Raji (cell line): ENCODE measurements around the gene TNFRSF18.

ENCODE experiments used
- POLR2A ChIP-seq: IDR thresholded peaks from 2 replicates; pipeline ENCODE4 v1.6.1; 2011; ENCODE audit warnings: low read depth, low read length, control low read depth; ENCODE audit not compliant: insufficient read depth

TNFRSF18 gene

GRCh38 chr1:1183221-1183747 is 23.1 kb downstream of the TNFRSF18 start:
- no peak for TF ChIP-seq POLR2A

- no peak for TF ChIP-seq POLR2A
Observed at GRCh38 chr1:1182491-1183220, 23.7 kb downstream of the TNFRSF18 start.

- TF ChIP-seq POLR2A, result no peak
Observed at GRCh38 chr1:1181938-1182410, 24.4 kb downstream of the TNFRSF18 start.

- no peak for TF ChIP-seq POLR2A
Observed at GRCh38 chr1:1181129-1181937, 25.1 kb downstream of the TNFRSF18 start.

- TF ChIP-seq POLR2A, result no peak
Observed at GRCh38 chr1:1179983-1180861, 26.2 kb downstream of the TNFRSF18 start.

GRCh38 chr1:1179346-1179982 is 26.9 kb downstream of the TNFRSF18 start:
- TF ChIP-seq POLR2A, result no peak

- no peak for TF ChIP-seq POLR2A
Observed at GRCh38 chr1:1178794-1179331, 27.5 kb downstream of the TNFRSF18 start.

GRCh38 chr1:1177452-1178206 is 28.8 kb downstream of the TNFRSF18 start:
- no peak for TF ChIP-seq POLR2A

GRCh38 chr1:1176931-1177330 is 29.5 kb downstream of the TNFRSF18 start:
- TF ChIP-seq POLR2A, result no peak

GRCh38 chr1:1175221-1176062 is 30.9 kb downstream of the TNFRSF18 start:
- TF ChIP-seq POLR2A, result no peak

- no peak for TF ChIP-seq POLR2A
Observed at GRCh38 chr1:1173793-1174415, 32.5 kb downstream of the TNFRSF18 start, which contains the start of gene TTLL10. Gene TTLL10, plus strand, starts transcription at chr1:1173880. Its CDS starts 5,336 bp downstream, at chr1:1179216.
